Glomerular visceral epithelial cell (primary cell): ENCODE results near the gene HES3.

ENCODE experiments used
- DNase-seq: peaks from one replicate; pipeline ENCODE4 v3.0.0-alpha.2; 2016; ENCODE audit errors: extremely low spot score

Gene HES3

DNA sequence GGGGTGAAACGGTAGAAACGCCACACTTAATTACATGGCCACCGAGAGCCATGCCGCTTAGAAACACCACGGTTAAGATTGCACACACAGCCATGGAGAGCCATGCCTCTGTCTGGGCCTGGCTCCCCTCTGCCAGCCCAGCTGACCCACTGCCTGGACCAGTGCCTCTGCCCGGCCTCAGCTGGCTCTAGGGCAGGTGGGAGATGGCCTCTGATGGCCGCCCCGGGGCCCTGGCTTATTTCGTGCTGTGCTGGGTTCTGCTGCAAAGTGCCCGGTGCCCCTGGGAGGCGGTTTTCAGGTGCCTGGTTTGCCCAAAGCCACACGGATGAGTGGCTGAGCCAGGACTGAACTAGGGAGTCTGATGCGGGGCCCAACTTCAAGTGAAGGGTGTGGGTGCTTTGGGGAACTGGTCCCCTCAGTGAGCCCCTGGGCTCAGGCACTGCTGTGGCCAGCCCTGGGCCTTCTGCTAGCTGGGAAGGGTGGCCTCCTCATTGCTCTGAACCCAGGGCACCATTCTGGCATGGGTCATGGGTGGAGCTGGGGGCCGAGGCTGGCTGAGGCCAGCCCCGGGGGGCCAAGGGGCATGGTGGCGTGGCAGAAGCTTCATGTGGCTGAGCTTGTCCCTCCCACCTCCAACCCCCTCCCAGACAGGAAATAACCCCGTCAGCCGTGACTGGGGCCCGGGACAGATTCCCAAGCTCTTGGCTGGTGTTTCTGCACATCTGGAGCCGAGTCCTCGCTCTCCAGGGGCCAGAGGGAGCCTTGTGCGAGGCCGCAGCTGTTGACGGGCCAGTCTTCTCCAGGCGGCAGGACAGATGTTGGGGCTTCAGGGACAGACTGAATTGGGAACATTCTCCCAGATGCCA lies 18.8 kb downstream of the HES3 start:
- no peak for DNase-seq

DNA sequence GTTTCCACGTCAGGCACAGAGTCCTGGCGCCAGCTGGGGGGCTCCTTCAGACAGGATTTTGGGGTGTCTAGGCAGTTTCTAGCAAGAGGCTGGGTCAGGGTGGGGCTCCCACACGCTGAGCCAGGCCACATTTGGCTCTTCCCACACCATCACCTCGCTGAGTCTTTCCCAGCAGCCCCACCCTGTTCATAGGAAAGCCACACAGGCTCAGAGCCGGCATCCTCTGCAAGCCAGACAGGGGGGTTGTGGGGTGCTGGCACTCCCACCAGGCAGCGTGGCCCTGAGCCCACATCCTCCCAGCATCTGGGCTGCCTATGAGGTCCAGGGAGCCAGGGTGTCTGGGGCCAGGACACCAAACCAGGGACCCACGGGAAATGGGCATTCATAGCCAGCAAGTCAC lies 19.7 kb downstream of the HES3 start:
- no peak for DNase-seq

DNA sequence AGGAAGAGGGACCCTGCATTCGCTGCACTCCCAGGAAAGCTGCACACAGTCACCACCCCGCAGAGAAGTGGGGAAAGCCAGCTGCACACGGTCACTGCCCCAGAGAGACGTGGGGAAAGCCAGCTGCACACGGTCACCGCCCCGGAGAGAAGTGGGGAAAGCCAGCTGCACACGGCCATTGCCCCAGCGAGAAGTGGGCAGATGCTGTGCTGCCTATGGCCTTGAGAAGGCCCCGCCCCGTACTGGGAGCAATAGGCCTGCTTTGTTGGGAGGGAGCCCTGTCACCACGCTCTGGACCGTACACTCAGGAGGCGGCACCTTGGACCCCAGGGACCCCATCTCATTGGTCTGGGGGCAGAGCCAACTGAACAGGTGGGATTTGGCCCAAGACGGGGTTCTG lies 21.2 kb downstream of the HES3 start:
- DNase-seq, result no peak

DNA sequence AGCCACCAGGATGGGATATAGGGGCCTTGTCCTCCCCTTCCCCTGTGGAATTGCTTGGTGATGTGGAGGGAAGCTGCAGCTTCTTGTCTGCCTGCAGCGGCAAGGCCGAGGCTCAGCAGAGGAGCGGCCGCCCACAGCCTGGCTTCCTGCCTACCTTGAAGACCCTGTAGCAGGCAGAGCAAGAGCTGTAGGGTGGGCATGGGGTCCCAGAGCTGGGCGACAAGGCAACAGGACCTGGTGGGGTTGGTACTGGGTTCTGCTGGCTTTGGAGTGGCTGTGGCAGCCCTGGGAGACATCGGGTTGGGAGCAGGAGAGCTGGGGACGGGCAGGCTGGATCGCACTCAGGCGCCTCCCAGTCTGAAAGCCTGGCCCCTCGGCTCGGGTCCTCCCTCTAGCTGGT lies 22.7 kb downstream of the HES3 start:
- DNase-seq, result no peak

DNA sequence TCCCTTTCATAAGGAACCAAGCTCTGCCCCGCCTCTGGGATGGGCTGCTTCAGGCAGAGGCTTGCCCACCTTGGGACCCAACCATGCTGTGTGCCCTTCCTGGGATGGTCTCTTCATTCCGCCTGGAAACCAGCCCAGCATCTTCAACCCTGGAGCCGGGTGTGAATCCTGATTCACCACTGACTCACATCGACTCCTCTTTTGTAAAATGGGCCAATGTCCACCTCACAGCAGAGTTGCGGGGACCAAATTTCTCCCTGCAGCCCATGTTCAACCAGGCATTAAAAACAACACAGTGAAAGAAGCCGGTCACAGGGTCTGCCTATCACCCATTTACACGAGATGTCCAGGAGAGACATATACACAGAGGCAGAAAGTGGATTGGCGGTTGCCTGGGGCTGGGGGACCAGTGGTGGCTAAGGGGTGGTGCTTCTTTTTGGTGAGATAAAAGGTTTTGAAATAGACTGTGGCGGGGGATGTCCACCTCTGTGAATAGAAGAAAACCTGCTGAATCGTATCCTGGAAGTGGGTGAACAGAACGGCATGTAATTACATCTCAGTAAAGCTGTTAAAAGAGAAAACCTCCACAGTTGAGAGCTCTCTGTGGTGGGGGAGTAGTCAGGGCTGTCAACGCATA lies 23.8 kb downstream of the HES3 start:
- DNase-seq, result no peak

DNA sequence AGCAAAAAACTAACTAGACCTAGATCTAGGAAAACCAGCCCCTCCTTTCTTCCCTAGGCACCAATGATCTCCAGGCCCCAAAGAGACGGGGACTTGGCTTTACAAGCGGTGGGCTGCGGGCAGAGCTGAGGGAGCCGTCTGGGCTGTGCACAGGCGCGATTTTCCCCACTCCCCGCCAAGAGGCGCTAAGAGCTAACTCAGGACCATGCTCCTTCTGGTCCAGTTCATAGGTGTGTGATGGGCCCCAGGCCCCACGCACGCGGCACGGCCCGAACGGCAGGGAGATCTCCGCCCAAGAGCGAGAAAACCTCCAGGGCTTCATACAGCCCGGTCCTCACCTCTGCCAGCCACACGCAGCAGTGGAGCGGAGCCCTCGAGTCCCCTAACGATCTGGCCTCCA lies 24.4 kb downstream of the HES3 start:
- DNase-seq, result no peak

DNA sequence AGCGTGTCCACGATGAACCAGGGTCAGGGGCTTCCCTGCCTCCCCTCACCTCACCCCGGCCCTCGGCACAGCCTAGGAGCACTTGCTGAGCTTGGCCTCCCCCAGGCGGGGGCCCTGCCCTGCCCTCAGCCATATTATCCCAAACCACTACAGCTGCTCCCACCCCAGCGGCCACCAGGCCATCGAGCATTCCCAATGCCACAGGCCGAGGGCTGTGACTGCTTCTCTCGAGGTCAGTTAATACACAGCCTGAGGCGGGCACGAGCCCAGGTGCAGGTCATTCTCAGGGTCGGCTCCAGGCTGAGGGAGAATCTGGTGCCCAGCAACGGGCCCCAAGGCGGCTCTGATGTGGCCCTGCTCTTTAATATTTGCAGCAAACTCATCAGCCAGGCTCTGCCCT lies 25.3 kb downstream of the HES3 start:
- DNase-seq, result no peak

DNA sequence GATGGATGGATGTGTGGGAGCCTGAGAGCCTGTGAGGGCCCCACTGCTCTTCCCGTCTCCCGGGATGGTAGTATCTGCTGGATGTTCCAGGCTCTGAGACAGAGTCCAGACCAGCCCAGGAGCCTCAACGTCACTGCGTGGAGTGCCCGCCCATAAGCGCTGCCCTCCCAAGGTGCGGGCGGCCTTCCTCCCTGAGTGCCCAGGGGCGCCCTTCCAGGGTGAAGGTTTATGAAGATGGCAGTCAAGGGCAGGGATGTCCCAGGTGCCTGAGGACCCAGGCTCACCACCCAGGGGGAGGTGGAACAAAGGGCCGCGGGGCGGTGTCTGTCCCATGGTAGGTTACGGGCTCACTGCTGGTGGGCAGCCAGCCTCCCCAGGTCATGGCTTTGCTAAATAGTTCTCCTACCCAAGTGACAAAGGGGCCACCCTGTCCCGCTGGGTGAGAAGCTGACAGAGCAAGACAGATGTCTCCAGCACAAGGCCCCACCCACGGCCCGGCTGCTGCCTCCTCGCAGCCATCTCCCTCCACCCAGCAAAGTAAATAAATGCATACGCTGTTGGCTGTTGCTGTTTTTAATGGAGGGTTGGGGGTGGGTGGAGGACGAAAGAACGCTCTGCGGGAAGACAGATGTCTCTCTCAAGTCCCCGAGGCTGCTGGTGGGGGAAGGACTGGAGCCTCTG lies 25.9 kb downstream of the HES3 start:
- DNase-seq, result no peak

DNA sequence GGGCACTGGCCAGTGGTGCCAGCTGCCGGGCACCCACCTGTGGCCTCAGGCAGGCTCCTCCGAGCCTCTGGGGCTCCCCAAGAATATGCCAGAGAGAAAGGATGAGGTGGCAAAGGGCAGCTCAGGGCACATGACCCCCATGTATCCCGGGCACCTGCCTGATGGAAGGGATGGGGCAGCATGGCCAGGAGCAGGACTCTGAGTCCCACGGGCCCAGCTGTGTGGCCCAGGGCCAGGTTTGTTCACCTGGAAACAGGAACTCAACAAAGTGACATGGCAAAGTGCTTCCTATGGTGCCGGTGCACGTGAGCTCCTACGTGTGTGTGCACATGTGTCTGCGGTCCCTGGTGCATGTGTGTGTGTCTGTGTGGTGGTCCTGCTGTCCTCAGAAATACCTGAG lies 26.4 kb downstream of the HES3 start:
- DNase-seq, result no peak

DNA sequence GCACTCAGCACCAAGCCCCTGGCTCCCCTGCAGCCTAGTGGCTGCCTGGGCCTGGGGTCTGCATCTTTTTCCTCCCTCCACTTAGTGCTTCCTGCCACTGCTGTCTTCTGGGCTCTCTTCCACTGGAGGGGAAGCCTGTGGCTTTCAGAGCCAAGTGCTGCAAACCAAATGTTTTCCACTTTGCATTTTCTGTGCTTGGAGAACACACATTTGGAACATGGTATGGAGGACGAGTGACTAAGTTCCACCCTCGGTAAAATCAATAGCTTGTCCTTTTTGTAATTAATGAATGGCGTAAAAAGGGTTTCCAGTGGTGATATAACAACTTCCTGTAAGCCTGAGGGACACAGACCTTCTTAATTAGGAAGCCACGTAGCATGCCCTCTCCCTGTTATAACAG lies 27.0 kb downstream of the HES3 start:
- no peak for DNase-seq

DNA sequence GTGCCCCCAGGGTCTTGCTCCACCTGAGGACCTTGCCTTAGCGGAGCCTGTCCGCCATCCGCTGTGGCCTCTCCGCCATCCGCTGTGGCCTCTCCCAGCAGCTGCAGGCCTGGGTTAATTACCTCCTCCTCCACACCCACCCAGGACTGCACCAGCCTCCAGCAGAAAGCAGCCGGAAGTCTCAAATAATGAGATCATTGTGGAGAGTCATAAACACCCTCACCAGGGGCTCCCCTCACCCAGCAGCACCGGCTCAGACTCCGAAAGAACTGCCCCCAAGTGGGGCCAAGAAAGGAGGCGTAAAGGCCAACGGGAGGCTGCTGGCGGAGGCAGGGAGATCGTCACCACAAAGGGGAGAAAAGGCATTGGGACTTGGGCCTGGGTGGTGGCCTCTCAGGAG lies 27.6 kb downstream of the HES3 start:
- no peak for DNase-seq

DNA sequence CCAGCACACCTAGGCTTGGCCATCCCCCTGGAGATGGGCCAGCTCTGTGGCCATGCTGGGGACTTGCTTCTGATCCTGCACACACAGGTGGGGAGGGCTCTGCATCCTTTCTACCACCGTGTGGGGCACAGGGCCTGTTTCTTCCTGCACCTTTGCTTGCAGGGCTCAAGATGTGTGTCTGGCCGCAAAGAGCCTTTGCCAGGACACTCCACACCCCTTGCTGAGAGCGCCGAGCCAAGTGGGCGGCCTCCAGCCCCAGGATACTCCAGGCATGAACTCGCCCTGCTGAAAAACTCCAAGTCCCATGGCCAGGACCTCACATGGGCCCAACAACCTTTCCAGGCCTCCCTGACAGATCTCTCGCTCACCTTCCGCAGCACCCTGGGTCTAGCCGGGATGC lies 28.5 kb downstream of the HES3 start:
- no peak for DNase-seq

DNA sequence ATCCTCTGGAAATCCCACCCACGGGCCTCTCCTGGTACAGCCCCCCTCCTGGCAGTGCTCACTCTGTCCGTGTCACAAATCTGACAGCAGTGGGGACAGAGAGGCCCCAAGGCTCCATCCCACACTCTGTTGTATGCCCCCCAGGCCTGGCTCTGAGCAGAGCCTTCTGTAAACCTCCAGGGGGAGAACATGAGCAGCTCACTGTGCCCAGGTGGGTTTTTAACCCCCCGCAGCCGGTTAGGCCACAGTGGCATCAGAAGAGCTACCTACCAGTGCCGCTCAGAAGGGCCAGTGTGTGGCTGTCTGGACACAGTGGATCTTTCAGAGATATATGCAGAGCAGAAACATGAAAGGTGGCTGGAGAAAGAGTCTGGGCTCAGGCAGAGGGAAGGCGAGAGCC lies 28.9 kb downstream of the HES3 start:
- no peak for DNase-seq

DNA sequence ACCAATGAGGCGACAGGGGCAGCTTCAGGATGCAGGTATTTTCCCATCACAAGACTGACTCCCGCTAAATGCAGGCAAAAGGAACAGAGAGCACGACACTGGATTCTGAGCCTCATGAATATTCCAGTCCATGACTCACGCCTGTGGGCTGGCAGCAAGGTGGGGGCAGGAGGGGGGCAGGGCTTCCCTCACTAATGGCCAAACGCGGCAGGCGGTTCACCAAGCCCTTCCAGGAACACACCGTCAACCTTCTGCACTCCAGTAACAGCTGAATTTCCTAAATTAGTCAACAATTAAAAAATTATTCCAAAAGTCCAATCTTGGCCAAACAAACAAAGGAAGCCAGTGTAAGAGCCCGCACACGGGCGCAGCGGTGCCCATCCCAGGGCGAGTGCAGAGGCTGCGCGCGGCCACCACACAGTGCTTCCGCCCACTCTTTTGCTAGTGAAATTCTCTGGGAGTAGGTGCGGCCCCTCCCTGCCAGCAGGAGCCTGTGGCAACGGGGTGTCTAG lies 29.5 kb downstream of the HES3 start:
- peak; percentile 63 for DNase-seq

DNA sequence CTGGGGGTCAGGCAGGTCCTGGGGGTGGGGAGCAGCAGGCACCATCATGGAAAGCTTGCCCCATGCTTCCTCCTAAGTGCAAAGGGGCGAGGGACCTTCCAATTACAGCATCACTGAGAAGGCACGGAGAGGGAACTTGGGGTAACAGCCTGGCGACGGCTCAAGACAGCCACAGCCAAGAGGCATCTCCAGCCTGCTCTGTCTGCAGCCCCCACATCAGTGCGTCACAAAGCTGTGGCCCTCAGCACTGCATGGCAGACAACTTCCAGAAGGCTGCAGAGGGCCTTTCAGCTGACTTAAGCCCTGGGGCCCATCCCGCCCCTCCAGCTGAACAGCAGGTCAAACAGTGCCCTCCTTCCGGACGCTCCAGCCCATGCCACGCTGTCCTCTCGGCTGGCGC lies 30.1 kb downstream of the HES3 start:
- no peak for DNase-seq

DNA sequence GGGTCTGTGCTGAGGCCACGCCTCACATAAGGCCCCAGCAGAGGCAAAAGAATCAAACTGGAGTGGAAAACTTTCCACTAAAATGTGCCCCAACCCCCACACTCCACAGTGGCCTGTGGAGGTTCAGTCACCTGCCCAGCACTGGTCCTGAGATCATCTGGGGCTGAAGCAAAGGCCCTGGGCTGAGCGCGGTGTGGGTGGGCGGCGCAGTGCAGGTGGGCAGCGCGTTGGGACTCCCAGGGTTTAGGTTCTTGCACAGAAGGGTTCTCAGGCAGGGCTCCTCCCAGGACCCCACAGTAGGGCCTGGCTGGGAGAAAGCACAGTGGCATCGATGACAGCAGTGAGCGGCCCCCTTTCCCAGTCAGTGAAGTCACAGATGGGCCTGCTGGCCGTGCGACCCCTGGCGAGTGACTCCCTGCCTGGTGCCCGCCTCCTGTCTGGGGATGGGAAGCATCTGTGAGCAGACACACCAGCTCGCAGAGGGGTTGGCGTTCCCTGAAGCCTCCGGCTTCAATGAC lies 30.7 kb downstream of the HES3 start:
- no peak for DNase-seq

DNA sequence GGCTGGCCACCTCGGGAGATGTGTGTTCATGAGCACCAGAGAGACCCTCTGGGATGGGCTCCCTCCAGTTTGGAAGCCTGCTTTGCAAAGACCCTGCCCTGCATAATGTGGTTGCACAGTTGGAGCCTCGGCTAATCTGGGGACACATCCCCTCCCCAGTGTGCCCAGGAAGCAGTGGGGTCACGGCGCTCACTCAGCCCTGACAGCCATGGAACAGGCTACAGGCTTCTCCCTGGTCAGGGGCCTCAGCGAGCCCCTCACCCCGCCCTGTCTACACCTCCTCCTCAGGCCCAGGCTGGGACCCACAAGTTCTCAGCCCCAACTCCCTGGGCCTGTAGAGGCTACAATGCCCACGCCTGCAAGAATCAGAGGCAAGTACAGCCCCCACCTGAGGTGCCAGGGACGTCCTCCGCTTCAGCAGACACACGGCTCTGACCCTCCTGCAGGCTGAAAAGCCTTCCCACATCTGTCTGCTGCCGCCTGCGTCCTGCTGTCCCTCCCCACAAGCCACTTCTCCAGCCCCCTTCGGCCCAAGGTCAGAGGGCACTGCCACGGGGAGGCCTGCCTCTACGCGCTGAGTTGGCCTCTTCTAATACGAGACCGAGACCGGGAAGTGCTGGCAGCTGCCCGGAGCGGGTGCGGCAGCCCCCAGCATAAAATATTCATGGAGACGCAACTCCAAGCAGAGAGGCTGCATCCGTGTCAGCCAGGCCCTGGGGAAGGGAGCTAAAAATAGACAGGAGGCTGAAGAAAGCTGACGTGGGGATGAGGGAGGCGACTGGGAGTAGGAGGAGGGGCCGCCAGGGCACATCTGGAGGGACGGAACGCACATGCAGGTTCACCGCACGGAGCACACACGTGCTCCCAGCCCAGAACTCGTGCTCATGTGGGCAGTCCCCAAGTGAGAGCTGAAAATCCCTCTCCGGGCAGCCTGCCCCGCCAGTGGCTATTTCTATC lies 32.1 kb downstream of the HES3 start:
- DNase-seq, result no peak

DNA sequence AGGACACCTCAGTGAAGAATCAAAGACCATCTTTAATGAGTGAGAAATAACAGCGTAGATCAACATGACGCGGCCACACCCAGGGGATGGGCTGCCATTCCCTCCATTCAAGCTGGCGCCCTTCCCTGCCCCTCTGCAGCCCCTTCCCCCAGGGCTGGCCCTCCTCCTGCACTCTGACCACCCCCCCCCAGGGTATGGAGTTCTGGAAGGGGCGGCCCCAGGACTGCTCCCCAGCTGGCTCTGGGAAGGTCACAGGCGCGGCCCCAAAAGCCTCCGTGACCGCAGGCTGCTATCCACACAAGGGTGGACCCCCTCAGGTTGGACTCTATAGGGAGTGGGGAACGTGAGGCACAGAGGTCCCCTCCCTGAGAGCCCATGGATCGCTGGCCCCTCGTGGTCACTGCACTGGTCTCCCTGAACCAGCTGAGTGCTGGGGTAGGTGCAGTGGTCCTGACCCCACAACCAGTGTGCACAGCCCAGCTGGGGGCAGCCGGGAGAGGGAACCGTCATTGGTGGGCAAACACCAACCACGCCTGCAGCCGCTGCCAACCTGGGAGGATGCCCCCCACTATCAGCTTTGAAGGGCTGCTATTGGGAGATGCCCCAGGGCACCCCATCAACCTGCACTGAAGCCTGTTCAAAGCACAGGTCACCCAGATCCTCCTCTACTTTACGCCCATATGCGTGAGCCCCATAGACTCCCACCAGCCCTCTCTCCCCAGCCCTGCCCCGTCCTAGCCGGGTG lies 33.0 kb downstream of the HES3 start:
- no peak for DNase-seq

DNA sequence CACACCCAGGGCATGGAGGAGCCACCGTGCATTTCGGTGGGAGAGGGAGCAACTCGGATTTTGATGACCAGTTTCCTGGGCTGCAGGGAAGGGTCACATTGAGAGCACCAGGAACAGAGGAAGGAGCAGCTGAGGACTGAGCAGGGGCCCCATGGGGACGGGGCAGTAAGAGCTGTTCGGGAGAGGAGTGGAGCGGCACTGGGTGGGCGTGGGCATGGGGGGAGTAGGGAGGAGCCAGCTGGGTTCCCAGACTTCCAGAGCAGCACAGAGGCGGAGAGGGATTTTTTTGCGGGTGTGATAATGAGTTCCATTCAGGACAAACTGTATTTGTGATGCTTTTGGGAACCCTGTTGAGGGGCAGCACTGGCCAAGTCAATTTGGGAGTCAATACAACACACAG lies 34.3 kb downstream of the HES3 start:
- no peak for DNase-seq

DNA sequence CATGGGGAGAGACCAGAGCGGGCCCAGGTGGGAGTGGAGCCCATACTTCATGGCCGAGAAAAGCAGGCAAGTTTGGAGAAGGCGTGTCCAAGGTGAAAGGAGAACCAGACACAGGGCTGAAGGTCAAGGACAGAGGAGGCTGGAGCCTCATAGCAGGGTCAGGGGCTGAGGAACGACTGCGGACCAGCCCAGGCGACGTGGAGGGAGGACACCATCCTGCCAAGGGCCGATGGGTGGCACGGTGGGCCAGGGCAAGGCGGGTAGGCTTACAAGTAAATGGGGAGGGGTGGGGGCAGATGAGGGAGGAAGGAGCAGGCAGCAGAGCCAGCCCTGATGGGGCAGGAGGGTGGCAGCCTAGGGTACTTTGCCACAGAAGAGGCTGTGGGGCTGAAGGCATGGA lies 35.1 kb downstream of the HES3 start:
- no peak for DNase-seq
